Measurements from ENCODE around the gene BMPR1A.

The BMPR1A gene

DNA sequence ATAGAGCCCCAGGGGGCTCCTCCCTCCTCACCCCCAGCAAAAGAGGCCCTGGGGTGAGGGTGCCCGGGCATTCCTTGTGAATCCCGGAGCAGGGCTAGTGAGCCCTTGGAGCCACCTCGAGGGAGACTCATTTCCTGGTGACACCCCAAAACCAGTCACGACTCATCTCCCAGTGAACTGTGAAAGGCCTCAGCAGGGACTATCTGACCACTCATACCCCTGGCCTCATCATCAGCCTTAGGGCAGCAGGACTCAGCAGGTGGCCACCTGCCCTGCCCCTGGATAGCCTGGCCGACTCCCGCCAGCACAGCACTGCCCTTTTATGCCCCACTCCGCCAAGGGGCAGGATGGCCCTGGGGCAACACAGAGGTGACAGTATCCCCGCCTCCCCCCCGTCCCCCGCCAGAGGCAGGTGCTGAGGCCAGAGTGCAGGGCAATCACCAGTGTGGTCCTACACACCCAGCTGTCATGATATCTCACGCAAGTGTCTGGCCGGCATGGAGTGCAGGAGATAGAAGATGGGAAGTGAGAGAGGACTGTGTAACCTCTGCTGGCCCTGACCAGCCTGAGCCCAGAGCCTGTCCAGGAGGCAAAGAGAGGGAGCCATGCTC is 205.2 kb downstream of the BMPR1A start:
- Mint-ChIP-seq H3K9me3 (no peaks in the 10 kb centered on the region), H3K27me3 (no peaks in the 10 kb centered on the region), H3K27ac (no peak overlapping the region), H3K36me3 (ENCODE audit: low read depth) (no peaks in the 10 kb centered on the region), H3K4me3 (no peak overlapping the region), H3K4me1 (ENCODE audit: low read depth) (peaks cover 16% of the 10 kb centered on the region)
- DNase-seq: peak; percentile 28

- Mint-ChIP-seq H3K36me3 (ENCODE audit: low read depth) (no peaks in the 10 kb centered on the region), H3K4me3 (no peak overlapping the region), H3K9me3 (no peaks in the 10 kb centered on the region), H3K27ac (no peak overlapping the region), H3K4me1 (ENCODE audit: low read depth) (peaks cover 21% of the 10 kb centered on the region), H3K27me3 (no peaks in the 10 kb centered on the region)
- DNase-seq: peak; percentile 24
These were observed 205.9 kb downstream of the BMPR1A start for GRCh38 chr10:86962136-86962980.

- no peak for DNase-seq
- Mint-ChIP-seq H3K36me3 (ENCODE audit: low read depth) (no peaks in the 10 kb centered on the region), H3K4me3 (no peak overlapping the region), H3K9me3 (no peaks in the 10 kb centered on the region), H3K27ac (no peak overlapping the region), H3K27me3 (no peaks in the 10 kb centered on the region), H3K4me1 (ENCODE audit: low read depth) (peaks cover 21% of the 10 kb centered on the region)
These were observed 206.5 kb downstream of the BMPR1A start for GRCh38 chr10:86962981-86963310.

GRCh38 chr10:86963341-86963919 is 207.0 kb downstream of the BMPR1A start:
- DNase-seq: peak; percentile 24
- no peaks in the 10 kb centered on the region for H3K36me3 Mint-ChIP-seq (ENCODE audit: low read depth)
- no peak overlapping the region for H3K27ac Mint-ChIP-seq
- H3K4me1 Mint-ChIP-seq (ENCODE audit: low read depth): peaks cover 23% of the 10 kb centered on the region
- H3K9me3 Mint-ChIP-seq: no peaks in the 10 kb centered on the region
- no peak overlapping the region for H3K4me3 Mint-ChIP-seq
- H3K27me3 Mint-ChIP-seq: no peaks in the 10 kb centered on the region

DNA sequence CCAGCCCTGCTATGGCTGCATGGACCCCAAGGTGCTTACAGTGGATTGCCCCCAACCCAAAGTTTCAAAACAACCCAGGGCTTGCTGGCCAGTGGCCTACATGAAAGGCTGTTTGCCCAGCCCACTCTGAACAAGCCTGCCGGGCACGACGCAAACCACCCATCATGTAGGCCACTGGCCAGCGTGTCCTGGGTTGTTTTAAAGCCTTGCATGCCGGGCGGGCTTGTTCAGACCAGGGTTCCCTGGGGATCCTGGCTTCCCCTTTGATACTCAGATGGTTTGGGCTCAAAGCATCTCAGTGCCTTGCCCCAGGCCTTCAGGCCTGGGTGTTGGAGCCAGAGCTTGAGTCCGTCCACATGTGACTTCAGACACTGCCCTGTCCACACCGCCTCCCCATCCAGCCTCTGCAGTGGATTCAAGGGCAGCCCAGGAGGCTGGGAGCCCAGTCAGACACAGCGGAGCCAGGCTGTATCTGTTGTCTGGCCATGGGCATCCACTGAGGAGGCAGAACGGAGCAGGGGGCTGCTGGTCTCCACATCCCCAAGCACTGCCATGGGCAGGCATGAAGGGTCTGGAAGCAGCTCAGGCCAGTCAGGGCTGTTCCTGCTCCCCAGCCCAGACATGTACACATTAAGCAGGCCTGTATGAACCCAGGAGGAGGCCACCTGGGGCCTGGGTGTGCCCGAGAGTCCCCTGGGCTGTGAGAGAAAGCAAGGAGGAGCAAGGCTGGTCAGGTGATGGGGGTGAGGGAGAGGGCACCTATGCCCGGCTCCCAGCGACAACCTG is 207.8 kb downstream of the BMPR1A start:
- no peak overlapping the region for H3K4me3 Mint-ChIP-seq
- H3K27ac Mint-ChIP-seq: no peak overlapping the region
- H3K36me3 Mint-ChIP-seq (ENCODE audit: low read depth): no peaks in the 10 kb centered on the region
- no peaks in the 10 kb centered on the region for H3K9me3 Mint-ChIP-seq
- peak; percentile 28 for DNase-seq
- H3K27me3 Mint-ChIP-seq: peaks cover 5% of the 10 kb centered on the region
- H3K4me1 Mint-ChIP-seq (ENCODE audit: low read depth): peaks cover 29% of the 10 kb centered on the region

GRCh38 chr10:86964847-86965190 is 208.4 kb downstream of the BMPR1A start:
- Mint-ChIP-seq H3K27ac (no peak overlapping the region), H3K9me3 (no peaks in the 10 kb centered on the region), H3K4me1 (ENCODE audit: low read depth) (peaks cover 30% of the 10 kb centered on the region), H3K4me3 (no peak overlapping the region), H3K27me3 (peaks cover 7% of the 10 kb centered on the region), H3K36me3 (ENCODE audit: low read depth) (no peaks in the 10 kb centered on the region)
- DNase-seq: peak; percentile 26

- Mint-ChIP-seq H3K4me1 (ENCODE audit: low read depth) (peaks cover 35% of the 10 kb centered on the region), H3K27me3 (peaks cover 7% of the 10 kb centered on the region), H3K27ac (peak overlapping the region; percentile 79), H3K4me3 (peak overlapping the region; percentile 46), H3K9me3 (no peaks in the 10 kb centered on the region), H3K36me3 (ENCODE audit: low read depth) (no peaks in the 10 kb centered on the region)
- DNase-seq: no peak
These were observed 209.7 kb downstream of the BMPR1A start for GRCh38 chr10:86965986-86966654.

DNA sequence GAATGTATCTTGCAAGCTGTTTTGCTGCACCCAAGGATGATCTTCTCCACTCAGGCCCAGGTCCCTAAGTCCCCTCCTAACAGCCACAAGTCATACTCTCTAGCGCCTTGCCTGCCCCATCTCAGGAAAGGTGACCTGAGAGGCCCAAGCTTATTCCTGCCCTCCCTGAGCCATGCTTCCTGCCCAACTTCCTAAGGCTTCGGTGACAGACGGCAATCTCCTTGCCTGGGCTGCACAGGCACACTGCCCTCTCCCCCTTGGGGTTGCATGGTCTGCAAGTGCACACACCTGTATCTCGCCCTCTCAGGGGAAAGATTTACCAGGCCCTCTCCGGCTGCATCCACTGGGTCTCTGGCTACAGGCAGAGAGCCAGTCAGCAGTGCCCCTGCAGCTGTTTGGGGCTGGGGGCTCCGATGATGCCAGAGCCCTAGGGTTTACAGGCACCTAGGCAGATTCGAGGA is 211.1 kb downstream of the BMPR1A start:
- H3K27ac Mint-ChIP-seq: no peak overlapping the region
- DNase-seq: no peak
- no peaks in the 10 kb centered on the region for H3K9me3 Mint-ChIP-seq
- H3K27me3 Mint-ChIP-seq: peaks cover 7% of the 10 kb centered on the region
- no peaks in the 10 kb centered on the region for H3K36me3 Mint-ChIP-seq (ENCODE audit: low read depth)
- no peak overlapping the region for H3K4me3 Mint-ChIP-seq
- H3K4me1 Mint-ChIP-seq (ENCODE audit: low read depth): peaks cover 42% of the 10 kb centered on the region

- H3K4me3 Mint-ChIP-seq: peak within 1 kb of the TSS; percentile 23
- no peaks in the 10 kb centered on the region for H3K36me3 Mint-ChIP-seq (ENCODE audit: low read depth)
- peaks cover 44% of the 10 kb centered on the region for H3K4me1 Mint-ChIP-seq (ENCODE audit: low read depth)
- H3K27ac Mint-ChIP-seq: no peak within 1 kb of the TSS
- H3K9me3 Mint-ChIP-seq: no peaks in the 10 kb centered on the region
- peak; percentile 52 for DNase-seq
- H3K27me3 Mint-ChIP-seq: peaks cover 7% of the 10 kb centered on the region
These were observed 212.0 kb downstream of the BMPR1A start, which contains the start of gene ADIRF for GRCh38 chr10:86968271-86968993. Gene ADIRF (plus strand): TSS chr10:86968482. CDS start chr10:86968545, 63 bp downstream.

- H3K9me3 Mint-ChIP-seq: no peaks in the 10 kb centered on the region
- peaks cover 7% of the 10 kb centered on the region for H3K27me3 Mint-ChIP-seq
- no peak overlapping the region for H3K27ac Mint-ChIP-seq
- H3K4me3 Mint-ChIP-seq: peak overlapping the region; percentile 23
- no peak for DNase-seq
- H3K4me1 Mint-ChIP-seq (ENCODE audit: low read depth): peaks cover 44% of the 10 kb centered on the region
- no peaks in the 10 kb centered on the region for H3K36me3 Mint-ChIP-seq (ENCODE audit: low read depth)
These were observed 212.6 kb downstream of the BMPR1A start for GRCh38 chr10:86968994-86969355.

- no peaks in the 10 kb centered on the region for H3K36me3 Mint-ChIP-seq (ENCODE audit: low read depth)
- no peak overlapping the region for H3K27ac Mint-ChIP-seq
- peaks cover 44% of the 10 kb centered on the region for H3K4me1 Mint-ChIP-seq (ENCODE audit: low read depth)
- no peak for DNase-seq
- H3K27me3 Mint-ChIP-seq: peaks cover 7% of the 10 kb centered on the region
- H3K9me3 Mint-ChIP-seq: no peaks in the 10 kb centered on the region
- H3K4me3 Mint-ChIP-seq: no peak overlapping the region
These were observed 213.1 kb downstream of the BMPR1A start for GRCh38 chr10:86969421-86970041.

- H3K27me3 Mint-ChIP-seq: peaks cover 7% of the 10 kb centered on the region
These were observed 214.0 kb downstream of the BMPR1A start for GRCh38 chr10:86970162-86970981.

DNA sequence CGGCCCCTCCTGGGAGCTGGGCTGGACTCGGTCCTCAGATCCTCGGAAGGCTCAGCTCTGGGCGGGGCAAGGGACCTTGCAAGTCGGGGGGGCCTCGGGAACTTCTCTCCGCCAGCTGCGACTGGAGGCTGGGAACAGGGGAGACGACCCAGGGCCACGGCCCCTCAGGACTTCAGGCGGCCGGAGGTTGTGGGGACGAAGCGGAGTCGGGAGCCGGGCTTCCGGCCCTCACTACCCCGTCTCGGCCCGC is 214.5 kb downstream of the BMPR1A start:
- no peak for DNase-seq
- H3K4me1 Mint-ChIP-seq (ENCODE audit: low read depth): peaks cover 38% of the 10 kb centered on the region
- H3K27me3 Mint-ChIP-seq: peaks cover 7% of the 10 kb centered on the region
- H3K4me3 Mint-ChIP-seq: peak overlapping the region; percentile 72
- no peaks in the 10 kb centered on the region for H3K36me3 Mint-ChIP-seq (ENCODE audit: low read depth)
- peak overlapping the region; percentile 80 for H3K27ac Mint-ChIP-seq
- H3K9me3 Mint-ChIP-seq: no peaks in the 10 kb centered on the region

More at GRCh38 chr10:86970162-86970981, 214.0 kb downstream of the BMPR1A start:
- peak overlapping the region; percentile 72 for H3K4me3 Mint-ChIP-seq
- peaks cover 42% of the 10 kb centered on the region for H3K4me1 Mint-ChIP-seq (ENCODE audit: low read depth)
- no peaks in the 10 kb centered on the region for H3K9me3 Mint-ChIP-seq
- H3K36me3 Mint-ChIP-seq (ENCODE audit: low read depth): no peaks in the 10 kb centered on the region
- DNase-seq: no peak
- peak overlapping the region; percentile 80 for H3K27ac Mint-ChIP-seq

Data from activated T-cell treated with anti-CD3 and anti-CD28 coated beads, Interleukin-2, amount 50 U/mL, for 24 hours (primary cell).